Coronary artery (tissue), 2 donors: ENCODE results near the gene GNG2.

Experiments
- DNase-seq: peaks from one replicate; pipeline ENCODE4 v3.0.0-alpha.2; 2017; ENCODE audit warnings: low spot score
- H3K27ac ChIP-seq, 2 donors: fragments of 200-600 bp; sonication (generic); one replicate each; pipeline ENCODE4 v1.5.1; 2016 to 2019
- H3K4me3 ChIP-seq: fragments of 200-600 bp; sonication (generic); 2 replicates; pipeline ENCODE4 v1.5.1; 2016; ENCODE audit warnings: mild to moderate bottlenecking, moderate library complexity
- TF ChIP-seq, protein P1 (sequence below): fragments of 200-600 bp; sonication (generic); IDR thresholded peaks from one replicate; pipeline ENCODE4 v1.5.1; 2019; ENCODE audit warnings: antibody characterized with exemption

GNG2 gene

DNA sequence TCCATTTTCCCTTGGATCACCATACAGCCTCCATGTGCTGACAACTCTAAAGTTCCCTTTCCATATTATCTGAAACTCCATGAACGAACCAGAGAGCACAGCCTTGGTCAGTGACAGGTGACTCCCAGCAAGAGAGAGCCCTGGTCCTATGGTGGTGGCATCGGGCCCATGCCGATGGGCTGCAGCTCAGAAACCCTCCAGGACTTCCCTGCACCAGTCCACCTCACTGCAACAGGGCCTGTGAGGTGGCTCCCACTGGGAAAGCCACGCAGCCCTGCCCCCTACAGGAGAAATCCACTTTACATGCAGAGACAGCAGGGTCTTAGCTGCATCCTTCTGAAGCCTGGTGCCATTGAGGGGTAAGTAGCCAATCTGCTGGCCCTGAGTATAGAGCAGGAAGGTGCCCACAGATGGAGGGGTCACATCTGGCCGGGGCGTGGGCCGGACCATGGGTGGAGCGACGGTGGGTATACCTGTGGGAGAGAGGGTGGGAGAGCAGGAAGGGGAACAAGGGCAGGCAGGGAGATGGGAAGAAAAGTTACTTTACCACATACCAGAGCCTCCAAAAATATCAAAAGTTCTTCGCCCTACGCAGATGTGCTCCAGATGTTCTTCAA lies 153.7 kb downstream of the GNG2 start:
- DNase-seq = no peak
- no peak overlapping the region for H3K27ac ChIP-seq
- no peak overlapping the region for H3K4me3 ChIP-seq
- TF ChIP-seq, protein P1, sequence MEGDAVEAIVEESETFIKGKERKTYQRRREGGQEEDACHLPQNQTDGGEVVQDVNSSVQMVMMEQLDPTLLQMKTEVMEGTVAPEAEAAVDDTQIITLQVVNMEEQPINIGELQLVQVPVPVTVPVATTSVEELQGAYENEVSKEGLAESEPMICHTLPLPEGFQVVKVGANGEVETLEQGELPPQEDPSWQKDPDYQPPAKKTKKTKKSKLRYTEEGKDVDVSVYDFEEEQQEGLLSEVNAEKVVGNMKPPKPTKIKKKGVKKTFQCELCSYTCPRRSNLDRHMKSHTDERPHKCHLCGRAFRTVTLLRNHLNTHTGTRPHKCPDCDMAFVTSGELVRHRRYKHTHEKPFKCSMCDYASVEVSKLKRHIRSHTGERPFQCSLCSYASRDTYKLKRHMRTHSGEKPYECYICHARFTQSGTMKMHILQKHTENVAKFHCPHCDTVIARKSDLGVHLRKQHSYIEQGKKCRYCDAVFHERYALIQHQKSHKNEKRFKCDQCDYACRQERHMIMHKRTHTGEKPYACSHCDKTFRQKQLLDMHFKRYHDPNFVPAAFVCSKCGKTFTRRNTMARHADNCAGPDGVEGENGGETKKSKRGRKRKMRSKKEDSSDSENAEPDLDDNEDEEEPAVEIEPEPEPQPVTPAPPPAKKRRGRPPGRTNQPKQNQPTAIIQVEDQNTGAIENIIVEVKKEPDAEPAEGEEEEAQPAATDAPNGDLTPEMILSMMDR = no peak

DNA sequence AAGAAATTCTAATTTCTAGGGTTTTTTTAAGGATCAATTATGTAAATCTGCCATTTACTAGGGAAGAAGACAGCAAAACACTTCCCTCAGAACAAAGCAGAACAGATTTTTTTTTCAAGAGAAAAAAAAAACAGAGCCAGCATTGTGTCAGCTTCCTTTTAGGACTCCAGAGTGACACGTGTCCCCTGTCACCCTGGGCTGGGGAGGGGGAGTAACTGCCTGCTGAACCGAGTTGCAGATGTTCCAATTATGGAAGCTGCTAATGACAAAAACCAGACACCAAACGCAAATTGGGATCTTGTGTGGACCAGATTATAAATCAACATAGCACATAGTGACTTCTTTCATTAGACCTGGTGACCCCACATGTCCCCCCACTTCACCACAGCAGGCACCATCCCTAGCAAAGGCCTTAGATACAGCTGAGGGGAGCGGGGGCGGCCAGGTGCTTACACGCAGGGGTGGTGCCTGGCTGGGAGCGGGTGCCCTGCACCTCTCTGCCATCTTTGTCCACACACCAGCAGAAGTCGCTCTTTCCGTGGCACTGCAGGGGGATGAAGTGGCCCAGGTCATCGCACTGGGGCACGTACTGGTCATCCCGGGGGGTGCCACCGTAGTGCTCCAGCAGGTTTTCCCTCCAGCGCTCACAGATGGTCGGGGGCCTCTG lies 154.3 kb downstream of the GNG2 start:
- no peak overlapping the region for H3K27ac ChIP-seq
- no peak overlapping the region for H3K4me3 ChIP-seq
- DNase-seq = no peak
- TF ChIP-seq, protein P1 = no peak

DNA sequence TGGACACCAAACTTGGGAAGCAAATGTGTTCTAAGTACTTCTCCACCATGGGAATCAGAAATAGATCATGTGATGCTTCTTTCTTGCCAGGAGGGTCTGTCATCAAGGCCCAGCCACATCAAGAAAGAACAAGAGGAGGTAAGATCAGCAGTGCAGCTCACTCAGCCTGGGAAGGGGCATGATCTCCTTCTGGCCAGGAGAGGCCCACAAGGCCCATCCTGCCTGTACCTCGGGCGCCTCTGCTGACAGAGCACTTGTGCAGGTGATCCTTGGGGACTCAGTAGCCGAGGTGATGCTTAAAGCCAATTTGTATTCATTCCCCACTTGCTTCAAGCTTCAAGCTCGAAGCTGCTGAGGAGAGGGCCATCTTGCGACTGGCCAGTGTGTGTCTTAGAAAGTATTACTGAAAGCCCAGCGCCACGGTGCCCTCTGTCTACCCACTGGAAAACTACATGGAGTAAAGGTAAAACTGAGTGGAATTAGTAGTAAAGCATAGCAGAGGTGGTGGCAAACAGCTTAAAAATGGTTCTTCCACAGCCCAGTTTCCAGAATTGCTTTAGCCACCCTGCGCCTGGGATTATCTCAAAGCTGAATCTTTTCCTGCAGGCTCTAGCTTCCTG lies 155.1 kb downstream of the GNG2 start:
- no peak for DNase-seq
- H3K27ac ChIP-seq = no peak overlapping the region
- TF ChIP-seq, protein P1 = peak; percentile 18
- H3K4me3 ChIP-seq = no peak overlapping the region

DNA sequence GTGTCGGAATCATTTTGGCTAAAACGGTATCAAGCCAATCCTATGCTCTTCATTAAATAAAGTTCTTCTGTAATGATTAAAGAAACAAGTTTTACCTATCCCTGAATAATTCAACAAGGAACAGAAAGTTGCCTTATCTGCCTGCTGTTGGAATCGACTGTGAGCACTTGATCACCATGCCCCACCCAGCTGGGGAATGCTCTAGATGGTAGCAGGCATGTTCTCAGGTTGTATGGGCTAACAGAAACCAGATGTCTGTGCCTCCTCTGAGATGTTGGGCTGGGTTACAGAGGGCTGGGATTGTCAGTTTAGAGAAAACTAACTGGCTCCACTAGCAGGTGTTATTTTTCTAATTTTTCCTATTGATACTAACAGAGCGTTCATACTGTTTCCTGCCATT lies 157.8 kb downstream of the GNG2 start:
- Histone ChIP-seq H3K27ac (no peak overlapping the region), H3K4me3 (no peak overlapping the region)
- no peak for DNase-seq
- TF ChIP-seq, protein P1 = no peak

DNA sequence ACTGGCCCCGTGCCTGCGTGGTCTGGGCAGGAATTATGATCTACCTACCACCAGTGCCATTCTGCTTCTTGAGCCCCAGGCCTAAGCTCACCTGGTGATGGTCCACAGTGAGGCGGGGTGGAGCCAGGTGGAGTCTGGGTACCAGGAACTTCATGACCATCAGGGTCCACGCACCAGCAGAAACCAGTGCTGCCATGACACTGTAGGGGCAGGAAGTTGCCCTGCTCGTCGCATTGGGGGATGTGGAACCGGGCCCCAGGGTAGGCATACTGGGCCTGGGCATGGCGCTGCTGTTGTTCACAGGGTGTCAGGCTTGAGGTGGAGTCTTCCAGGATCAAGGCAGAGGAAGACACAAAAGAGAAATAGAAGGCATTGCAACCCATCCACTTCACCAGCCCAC lies 158.6 kb downstream of the GNG2 start:
- Histone ChIP-seq H3K4me3 (no peak overlapping the region), H3K27ac (no peak overlapping the region)
- no peak for DNase-seq
- TF ChIP-seq, protein P1 = no peak
